GM15510 (cell line): ENCODE results near the gene SDCBP2.

Source experiments
- POLR2A ChIP-seq: IDR thresholded peaks from 3 replicates; pipeline ENCODE4 v1.6.1; 2011; ENCODE audit warnings: borderline replicate concordance; ENCODE audit not compliant: insufficient read length; ENCODE audit errors: extremely low read depth

The SDCBP2 gene

DNA sequence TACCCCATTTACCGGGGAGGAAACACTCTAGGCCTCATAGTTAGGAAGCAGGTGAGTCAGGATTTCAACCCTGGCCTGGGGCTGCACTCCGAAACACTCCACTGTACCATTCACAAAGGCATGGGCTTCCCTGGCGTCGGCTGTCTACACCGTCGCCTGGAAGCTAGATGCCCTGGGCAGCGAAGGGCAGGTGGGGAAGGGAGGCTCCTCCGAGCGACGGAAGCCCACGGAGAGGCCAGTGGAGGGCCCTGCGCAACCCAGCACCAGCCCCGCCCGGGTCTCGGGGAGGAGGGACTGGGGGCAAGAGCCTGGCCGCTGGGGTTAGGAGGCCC, 16.1 kb downstream of the SDCBP2 start:
- TF ChIP-seq POLR2A = no peak

DNA sequence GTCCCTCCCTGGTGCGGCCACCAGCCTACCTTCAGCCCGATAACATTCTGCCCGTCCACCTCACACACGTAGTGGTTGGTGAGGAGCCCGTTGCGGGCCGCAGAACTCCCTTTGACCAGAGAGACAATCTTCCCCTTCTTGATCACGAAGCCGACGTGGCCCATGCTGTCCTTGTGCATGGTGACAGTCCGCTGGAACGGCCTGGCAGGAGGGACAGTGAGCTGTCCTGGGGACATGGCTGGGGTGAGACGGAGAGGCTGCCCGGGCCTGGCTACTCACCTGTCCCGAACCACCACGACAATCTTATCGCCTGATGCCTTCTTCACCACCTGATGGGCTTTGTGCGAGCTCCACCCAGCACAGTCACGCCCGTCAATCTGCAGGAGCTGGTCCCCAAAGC, 16.6 kb downstream of the SDCBP2 start:
- no peak for TF ChIP-seq POLR2A

DNA sequence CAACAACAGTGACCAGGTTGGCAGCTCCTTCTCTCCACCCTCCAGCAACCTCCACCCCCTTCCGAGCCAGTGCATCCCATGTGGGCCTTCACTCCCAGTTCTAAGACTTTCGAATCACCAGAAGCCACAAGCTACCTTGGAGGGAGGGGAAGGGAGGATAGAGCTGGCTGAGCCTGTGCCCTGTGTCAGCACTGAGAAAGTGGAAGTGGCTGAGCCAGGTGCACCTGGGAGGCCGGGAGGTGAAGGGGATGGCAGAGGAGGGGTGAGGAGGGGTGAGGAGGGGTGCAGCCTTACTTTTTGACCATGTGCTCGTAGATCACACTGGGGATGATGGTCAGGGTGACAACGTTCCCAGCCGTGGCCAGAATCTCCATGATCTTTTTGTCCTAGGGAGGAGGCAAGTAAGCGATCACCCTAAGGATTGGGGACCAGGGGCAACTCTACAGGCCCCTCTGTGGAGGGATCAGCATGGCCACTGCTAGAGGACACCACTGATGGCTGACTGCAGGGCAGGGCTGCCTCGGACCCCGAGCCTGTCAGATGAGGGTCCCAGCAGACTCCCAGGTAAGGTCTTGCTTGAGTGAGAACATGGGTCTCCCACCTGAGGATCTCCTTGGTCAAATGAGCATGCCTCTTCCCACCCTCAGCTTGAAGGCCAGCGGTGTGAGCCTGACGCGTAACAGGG, 18.3 kb downstream of the SDCBP2 start:
- no peak for TF ChIP-seq POLR2A

DNA sequence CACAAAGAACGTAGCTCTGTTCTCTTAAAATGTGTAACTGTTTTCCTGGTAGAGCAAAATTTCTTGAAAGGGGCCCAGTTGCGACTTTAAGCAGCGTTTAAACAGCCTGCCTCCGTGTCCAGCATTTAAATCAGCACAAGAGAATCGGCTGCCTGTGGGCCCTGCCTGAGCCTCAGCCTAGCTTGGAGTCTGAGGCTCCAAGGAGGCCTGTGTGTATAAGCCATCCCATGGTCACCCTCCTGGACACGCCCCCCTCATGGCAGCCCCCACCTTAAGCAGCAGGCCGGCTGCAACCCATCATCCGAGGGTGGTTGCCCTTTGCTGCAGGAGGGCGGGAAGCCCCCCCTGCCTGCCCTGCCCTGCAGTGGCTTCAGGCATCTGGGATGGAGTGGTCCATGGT, 18.9 kb downstream of the SDCBP2 start:
- no peak for TF ChIP-seq POLR2A

DNA sequence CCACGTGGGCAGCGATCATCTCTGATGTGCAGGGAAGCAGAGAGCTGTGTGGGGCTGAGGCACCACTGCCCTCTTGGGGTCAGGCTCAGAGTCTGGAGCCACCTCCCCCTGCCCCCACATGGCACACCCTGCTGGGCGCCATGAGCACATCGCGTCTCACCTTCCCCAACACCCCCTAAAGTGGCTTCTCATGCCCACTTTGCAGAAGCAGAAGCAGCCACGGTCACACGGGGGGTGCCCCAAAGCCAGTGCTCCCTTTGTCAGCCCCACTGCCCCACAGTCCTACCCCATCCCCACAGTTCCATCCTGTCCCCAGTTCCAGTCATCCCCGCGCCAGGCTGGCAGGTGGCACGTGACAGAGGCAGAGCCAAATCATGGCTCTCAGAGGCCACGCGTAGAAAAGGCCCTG, 19.5 kb downstream of the SDCBP2 start:
- no peak for TF ChIP-seq POLR2A

DNA sequence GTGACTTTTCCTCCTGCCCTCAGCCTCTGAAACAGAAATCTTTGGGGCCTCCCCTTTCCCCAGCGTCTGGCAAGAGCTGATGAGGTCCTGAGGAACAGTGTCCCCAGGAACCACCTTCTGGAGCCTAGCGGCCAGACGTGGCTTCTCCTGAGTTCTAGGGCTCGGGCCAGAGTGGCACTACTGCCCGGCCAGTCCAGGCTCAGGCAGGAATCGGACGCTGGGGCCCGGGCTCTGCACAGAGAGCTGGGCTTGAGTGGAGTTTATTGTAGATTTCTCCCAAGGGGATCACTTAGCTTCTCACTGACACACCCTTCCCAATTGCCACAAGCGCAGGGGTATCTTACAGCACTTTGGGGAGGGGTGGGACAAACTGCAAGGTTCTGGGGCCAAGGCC, 20.2 kb downstream of the SDCBP2 start:
- TF ChIP-seq POLR2A = no peak

DNA sequence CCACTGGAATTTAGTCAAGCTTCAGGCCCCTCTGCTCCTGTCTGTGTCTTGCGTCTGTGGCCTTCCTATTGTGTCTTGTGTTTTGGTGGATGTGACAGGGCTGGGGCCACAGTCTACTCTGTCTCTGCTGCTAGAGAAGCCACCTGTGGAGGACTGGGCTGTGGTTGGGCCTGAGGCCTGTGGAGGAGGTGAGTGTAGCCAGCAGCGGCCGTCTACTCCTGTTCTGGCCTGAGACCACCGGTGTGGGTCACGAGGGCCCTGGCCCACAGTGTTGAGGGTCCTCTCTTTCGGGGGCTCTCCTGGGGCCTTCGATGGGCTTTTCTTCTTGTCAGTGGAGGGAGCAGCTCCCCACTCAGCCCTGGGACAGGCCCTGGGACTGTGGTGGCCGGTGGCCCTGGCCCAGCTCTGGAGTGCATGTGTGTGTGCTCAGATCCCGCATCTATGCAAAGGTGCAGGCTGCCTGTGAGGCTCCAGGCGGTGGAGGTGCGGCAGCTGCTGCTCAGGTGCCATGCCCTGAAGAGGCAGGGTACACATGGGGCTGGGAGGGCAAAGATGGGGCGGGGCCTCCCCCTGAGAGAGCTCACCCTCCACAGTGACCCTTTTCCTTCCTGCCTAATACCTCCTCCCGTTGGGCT, 20.8 kb downstream of the SDCBP2 start:
- no peak for TF ChIP-seq POLR2A

DNA sequence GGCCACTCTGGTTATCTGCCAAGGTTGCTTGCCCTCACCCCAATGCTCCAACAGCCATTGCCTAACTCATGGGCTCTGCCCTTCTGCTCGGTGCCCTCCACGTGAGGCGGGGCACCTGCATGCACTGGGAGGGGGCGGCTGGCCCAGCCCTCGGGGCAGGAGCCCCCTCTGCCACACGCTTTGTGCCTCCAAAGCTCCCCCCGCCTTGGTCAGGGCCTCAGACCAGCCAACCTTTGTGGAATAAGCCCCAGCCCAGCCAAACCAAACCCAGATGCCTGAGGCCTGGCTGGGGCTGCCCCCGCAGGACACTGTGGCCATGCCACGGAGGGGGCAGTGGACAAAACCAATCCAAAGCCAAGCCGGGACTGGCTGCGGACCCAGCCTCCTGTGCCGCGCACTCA, 21.4 kb downstream of the SDCBP2 start:
- TF ChIP-seq POLR2A = no peak

DNA sequence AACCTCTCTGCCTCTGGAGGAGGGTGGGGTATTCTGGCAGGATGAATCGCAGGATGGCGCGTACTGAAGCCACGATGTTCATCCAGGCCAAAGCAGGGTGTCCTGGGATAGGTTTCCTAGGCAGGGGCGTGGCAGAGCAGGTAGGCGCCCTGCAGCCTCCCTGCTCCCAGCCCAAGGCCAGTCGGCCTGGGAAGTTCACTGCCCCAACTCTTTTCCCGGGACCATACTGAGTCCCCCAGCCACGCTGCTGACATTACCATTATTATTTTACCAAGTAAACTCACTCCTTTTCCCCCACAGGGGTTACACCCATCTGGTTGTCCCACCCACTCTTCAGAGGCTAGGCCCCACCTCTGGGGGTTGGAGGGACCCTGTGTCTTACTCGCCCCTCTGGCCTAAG, 21.8 kb downstream of the SDCBP2 start:
- TF ChIP-seq POLR2A = no peak

DNA sequence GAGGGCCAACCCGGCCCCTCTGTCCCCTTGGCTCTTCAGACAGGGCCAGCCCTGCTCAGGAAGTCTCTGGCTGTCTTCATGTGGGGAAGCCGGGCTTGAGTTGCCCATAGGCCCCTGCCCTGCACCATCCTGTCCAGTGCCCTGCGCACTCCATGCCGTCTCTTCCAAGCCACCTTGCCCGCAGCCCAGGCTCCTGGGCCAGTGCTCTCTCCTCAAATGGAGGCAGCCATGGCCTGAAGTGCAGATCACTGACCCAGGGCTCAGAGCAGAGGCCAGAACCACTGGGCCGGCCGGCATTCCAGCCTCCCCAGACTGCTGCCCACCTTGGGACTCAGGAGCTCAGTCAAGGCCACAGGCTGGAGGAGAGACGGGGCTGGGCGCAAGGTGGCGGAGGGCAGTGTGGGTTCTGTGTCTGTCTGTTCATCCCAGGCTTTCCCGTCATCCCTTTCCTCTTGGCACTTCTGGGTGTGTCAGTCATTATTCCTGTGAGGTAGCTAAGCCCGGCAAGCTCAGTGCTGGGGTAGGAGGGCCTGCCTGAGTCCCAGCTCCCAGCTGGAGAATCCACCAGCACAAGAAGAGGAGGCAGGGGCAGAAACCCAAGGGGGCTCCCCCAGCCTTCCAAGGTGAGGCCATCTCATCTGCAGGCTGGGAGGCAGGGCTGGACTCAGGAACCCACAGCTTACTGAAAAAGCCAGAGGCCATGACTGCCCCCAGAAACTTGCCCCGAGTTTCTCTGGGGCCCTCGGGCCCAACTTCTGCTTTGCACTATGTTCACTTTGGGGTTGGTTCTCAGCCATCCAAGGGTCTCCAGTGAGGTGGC, 22.4 kb downstream of the SDCBP2 start:
- no peak for TF ChIP-seq POLR2A

DNA sequence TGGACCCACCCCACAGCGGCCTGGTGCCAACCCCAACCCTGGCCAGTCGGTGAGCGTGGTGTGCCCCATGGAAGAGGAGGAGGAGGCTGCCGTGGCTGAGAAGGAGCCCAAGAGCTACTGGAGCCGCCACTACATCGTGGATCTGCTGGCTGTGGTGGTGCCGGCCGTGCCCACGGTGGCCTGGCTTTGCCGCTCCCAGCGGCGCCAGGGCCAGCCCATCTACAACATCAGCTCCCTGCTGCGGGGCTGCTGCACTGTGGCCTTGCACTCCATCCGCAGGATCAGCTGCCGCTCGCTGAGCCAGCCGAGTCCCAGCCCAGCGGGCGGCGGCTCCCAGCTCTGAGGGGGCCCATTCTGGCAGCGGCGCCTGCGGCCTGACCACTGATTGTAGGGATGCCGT, 23.2 kb downstream of the SDCBP2 start:
- TF ChIP-seq POLR2A = no peak

DNA sequence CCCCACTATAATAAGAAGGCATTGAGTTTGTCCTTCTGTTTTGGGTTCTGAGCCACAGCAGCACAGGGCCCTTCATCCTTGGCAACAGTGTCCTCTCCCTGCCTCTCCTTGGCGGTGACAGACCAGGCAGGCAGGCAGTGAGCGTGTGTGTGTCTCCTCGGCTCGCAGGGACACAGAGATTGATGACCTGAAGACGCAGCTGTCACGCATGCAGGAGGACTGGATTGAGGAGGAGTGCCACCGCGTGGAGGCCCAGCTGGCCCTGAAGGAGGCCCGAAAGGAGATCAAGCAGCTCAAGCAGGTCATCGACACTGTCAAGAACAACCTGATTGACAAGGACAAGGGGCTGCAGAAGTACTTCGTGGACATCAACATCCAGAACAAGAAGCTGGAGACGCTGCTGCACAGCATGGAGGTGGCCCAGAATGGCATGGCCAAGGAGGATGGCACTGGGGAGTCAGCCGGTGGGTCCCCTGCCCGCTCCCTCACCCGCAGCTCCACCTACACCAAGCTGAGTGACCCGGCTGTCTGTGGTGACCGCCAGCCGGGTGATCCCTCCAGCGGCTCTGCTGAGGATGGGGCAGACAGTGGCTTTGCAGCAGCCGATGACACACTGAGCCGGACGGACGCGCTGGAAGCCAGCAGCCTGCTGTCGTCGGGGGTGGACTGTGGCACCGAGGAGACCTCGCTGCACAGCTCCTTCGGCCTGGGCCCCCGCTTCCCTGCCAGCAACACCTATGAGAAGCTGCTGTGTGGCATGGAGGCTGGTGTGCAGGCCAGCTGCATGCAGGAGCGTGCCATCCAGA, 24.0 kb downstream of the SDCBP2 start:
- no peak for TF ChIP-seq POLR2A

DNA sequence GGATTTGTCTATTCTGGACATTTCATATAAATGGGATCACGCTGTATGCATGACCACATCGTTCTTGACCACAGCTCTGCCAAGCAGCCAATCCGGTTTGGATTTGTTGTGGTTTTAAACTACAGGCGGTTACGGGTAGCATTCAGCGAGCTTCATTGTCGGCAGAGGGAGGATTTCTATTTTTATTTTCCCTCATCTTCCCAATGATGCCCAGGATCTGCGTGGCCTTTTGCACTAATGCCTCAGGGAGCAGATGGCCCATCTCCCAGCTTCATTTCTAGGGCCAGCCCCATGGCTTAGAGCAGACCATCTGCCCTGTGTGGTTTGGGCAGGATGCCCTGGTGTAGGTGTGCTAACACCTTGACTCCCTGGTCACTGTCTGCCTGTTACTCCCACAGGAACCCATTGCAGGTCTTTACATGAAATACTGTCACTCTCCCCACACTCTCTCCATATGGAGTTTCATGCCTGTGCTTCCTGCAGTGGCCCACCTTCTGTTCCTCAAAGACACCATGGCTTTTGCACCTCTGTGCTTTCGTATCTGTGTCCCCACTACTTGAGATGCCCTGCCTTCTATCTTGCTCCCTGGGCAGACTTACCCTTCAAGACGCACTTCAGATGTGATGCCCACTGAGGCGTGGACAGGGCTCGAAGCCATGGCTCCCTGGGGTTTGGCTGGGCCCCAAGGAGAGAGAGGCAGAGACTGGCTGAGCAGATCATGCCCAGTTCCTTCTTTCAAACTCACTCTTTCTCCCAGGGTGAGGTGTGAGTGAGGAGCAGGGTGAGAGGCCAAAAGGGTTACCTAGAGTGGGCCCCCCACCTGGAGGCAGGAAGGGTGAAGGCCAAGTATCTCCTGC, 26.0 kb downstream of the SDCBP2 start:
- TF ChIP-seq POLR2A = no peak

DNA sequence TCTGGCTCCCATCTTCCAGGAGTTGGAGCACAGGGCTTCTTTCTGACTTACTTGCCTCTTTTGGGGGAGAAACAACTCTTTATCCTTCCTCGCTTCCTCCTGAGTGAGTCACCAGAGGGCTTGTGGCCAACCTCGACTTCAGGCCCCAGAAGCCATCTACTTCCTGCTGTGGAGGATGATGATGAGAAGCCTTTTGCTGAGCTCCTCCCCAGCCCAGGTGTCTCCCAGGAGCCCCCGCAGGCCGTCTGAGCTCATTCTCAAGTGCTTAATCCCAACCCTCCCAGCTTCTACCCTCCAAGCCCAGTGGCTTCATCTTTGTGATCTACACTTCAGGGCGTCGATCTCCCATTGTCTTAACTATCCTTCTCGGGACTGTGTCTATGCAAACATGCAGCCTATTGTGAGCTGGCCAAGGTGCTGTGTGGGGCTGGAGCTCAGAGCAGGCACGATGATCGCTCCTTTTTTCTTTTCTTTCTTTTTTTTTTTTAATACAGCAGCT, 27.9 kb downstream of the SDCBP2 start:
- no peak for TF ChIP-seq POLR2A
